ENCODE results near the gene SH3GLB1. TPM values are rescaled to one million over a fixed set of nuclear protein-coding genes. Genes with fewer than 3 reads are reported as not detected.

Gene SH3GLB1
- total RNA-seq, 1 donor from 2014 or later: 63.8 TPM

DNA sequence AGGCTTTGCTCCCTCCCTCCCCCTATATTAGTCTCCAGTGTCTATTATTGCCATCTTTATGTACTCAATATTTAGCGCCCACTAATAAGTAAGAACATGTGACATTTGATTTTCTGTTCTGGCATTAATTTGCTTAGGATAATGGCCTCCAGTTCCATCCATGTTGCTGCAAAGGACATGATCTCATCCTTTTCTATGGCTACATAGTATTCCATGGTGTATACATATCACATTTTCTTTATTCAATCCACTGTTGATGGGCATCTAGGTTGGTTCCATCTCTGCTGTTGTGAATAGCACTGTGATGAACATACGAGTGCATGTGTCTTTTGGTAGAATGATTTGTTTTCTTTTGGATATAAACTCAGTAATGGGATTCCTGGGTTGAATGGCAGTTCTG lies 61.3 kb downstream of the SH3GLB1 start:
- CTCF ChIA-PET: no interaction called here
- Mint-ChIP-seq H3K9me3 (peaks cover 7% of the 10 kb centered on the region), H3K36me3 (ENCODE audit: low read depth) (no peaks in the 10 kb centered on the region), H3K4me3 (no peak overlapping the region), H3K27ac (no peak overlapping the region), H3K4me1 (no peaks in the 10 kb centered on the region), H3K27me3 (peaks cover 12% of the 10 kb centered on the region)
- DNase-seq (no peak), ATAC-seq (ENCODE audit: low read depth) (no peak)
- TF ChIP-seq, protein P1, sequence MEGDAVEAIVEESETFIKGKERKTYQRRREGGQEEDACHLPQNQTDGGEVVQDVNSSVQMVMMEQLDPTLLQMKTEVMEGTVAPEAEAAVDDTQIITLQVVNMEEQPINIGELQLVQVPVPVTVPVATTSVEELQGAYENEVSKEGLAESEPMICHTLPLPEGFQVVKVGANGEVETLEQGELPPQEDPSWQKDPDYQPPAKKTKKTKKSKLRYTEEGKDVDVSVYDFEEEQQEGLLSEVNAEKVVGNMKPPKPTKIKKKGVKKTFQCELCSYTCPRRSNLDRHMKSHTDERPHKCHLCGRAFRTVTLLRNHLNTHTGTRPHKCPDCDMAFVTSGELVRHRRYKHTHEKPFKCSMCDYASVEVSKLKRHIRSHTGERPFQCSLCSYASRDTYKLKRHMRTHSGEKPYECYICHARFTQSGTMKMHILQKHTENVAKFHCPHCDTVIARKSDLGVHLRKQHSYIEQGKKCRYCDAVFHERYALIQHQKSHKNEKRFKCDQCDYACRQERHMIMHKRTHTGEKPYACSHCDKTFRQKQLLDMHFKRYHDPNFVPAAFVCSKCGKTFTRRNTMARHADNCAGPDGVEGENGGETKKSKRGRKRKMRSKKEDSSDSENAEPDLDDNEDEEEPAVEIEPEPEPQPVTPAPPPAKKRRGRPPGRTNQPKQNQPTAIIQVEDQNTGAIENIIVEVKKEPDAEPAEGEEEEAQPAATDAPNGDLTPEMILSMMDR (IDR thresholded peaks at IDR 0.05): no peak
- intact Hi-C loops (cut with micrococcal nuclease): no loop called here
- POLR2A ChIA-PET: no interaction called here

DNA sequence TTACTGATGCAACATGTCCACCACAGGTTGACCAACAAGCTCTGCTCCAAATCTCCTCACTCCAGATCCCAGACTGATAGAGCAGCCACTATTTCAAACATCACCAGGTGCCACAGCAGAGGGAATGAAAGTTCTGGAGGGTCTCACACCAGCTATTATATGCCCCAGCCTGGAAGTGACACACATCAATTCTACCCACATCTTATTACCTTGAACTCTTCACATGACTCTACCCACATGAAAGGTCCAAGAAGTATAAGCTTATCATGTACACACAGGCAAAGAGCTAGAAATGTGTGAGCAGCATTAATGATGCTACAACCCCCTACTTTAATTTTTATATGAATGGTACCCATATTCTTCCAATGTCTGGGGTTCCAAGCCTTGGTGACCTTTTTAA lies 64.2 kb downstream of the SH3GLB1 start:
- DNase-seq: no peak
- no peak for ATAC-seq (ENCODE audit: low read depth)
- peaks cover 5% of the 10 kb centered on the region for H3K4me1 Mint-ChIP-seq
- peaks cover 7% of the 10 kb centered on the region for H3K9me3 Mint-ChIP-seq
- POLR2A ChIA-PET: no interaction called here
- no peaks in the 10 kb centered on the region for H3K36me3 Mint-ChIP-seq (ENCODE audit: low read depth)
- CTCF ChIA-PET: no interaction called here
- H3K27me3 Mint-ChIP-seq: peaks cover 6% of the 10 kb centered on the region
- H3K27ac Mint-ChIP-seq: no peak overlapping the region
- intact Hi-C loops (cut with micrococcal nuclease): no loop called here
- H3K4me3 Mint-ChIP-seq: no peak overlapping the region
- TF ChIP-seq, protein P1 (IDR thresholded peaks at IDR 0.05): no peak

DNA sequence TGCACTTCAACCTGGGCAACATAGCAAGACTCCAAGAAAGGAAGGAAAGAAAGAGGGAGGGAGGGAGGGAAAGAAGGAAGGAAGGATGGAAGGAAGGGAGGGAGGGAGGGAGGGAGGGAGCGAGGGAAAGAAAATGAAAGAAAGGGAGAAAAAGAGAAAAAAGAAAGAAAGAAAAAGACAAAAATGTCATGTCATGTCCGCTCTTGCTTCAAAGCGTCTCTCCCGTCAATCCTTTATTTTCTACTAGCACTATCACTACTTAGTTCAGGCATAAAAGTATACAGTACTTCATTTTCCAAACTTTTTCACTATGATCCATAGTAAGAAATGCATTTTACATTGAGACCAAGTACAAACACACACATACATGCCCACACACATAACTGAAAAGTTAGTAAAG lies 64.7 kb downstream of the SH3GLB1 start:
- no peak for DNase-seq
- Mint-ChIP-seq H3K27me3 (peaks cover 6% of the 10 kb centered on the region), H3K36me3 (ENCODE audit: low read depth) (no peaks in the 10 kb centered on the region), H3K27ac (no peak overlapping the region), H3K4me1 (peaks cover 10% of the 10 kb centered on the region), H3K4me3 (no peak overlapping the region), H3K9me3 (peaks cover 7% of the 10 kb centered on the region)
- intact Hi-C loops (cut with micrococcal nuclease): no loop called here
- TF ChIP-seq, protein P1 (IDR thresholded peaks at IDR 0.05): no peak
- CTCF ChIA-PET: no interaction called here
- POLR2A ChIA-PET: no interaction called here
- no peak for ATAC-seq (ENCODE audit: low read depth)

DNA sequence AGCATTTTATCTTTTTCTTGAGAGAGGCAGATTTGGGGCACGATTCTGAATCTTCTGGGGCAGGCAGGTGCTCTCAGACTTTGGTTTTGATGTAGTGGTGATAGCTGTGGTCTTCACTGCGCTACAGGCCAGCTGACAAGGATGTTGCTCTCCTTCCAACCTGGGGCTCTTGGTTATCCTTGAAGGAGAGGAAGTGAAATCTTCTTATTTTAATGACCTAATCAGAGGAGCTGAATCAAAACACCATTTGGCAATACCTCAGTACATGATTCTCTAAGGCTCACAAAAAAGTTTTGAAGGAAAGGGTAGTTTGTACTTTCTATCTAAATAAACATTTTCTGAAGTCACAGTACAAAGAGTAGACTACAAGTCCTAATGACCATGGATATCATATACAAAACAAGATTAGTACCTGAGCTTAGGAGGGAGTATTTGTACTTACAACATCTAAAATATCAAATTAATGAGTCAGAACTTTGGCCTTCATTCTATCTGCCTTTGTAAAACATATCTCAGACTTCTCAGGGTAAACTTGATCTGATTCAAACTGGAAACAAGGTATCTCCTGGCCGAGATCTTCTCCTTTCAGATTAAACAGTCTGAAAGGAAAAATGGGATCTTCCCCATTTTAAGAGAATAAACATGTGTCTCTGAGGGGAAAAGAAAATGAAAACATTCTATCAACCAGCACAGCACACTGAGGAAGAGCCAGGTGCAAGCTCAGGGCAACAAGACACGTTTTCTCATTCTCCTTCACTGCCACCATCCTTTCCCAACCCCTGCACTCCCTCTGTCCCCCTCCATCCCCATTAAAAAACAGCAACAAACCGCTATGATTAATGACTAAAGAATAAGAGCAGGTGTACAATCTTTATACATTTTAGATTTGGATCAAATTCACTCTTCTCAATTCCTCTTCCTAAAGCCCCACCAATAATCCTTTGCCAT lies 69.2 kb downstream of the SH3GLB1 start:
- CTCF ChIA-PET: no interaction called here
- intact Hi-C loops (cut with micrococcal nuclease): no loop called here
- no peaks in the 10 kb centered on the region for H3K36me3 Mint-ChIP-seq (ENCODE audit: low read depth)
- TF ChIP-seq, protein P1 (IDR thresholded peaks at IDR 0.05): no peak
- H3K27me3 Mint-ChIP-seq: no peaks in the 10 kb centered on the region
- peaks cover 19% of the 10 kb centered on the region for H3K4me1 Mint-ChIP-seq
- ATAC-seq (ENCODE audit: low read depth) (no peak), DNase-seq (no peak)
- POLR2A ChIA-PET: interaction anchor here (1.0 kb wide), 1 partner anchor 69 kb away, joined by 4 read pairs; the partner anchor contains the start of gene SH3GLB1
- H3K27ac Mint-ChIP-seq: peak overlapping the region; percentile 69
- peak overlapping the region; percentile 55 for H3K4me3 Mint-ChIP-seq
- H3K9me3 Mint-ChIP-seq: no peaks in the 10 kb centered on the region

Measured in activated B cell treated with CpG ODN at 0.5 μM for 24 hours (primary cell).